ENCODE measurements around the gene SH3RF3.

DNA sequence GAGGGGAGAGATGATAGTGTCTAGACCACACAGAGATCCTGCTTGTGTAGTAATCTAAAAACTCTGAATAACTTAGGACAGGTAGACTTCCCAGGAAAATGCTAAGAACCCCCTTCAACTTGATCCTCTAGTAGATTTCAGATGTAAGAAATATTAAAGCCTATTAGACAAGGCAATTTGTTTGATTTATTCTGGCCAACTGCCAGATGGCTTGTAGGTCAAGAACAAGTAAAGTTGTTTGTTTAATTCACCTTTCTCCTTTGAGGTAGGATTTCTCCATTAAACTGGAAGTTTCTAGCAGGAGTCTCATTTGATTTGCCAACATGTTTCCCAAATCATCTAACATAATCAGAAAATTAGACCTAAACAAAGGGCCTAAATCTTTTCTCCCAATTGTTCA lies 48.6 kb downstream of the SH3RF3 start:
- TF ChIP-seq, protein P1, sequence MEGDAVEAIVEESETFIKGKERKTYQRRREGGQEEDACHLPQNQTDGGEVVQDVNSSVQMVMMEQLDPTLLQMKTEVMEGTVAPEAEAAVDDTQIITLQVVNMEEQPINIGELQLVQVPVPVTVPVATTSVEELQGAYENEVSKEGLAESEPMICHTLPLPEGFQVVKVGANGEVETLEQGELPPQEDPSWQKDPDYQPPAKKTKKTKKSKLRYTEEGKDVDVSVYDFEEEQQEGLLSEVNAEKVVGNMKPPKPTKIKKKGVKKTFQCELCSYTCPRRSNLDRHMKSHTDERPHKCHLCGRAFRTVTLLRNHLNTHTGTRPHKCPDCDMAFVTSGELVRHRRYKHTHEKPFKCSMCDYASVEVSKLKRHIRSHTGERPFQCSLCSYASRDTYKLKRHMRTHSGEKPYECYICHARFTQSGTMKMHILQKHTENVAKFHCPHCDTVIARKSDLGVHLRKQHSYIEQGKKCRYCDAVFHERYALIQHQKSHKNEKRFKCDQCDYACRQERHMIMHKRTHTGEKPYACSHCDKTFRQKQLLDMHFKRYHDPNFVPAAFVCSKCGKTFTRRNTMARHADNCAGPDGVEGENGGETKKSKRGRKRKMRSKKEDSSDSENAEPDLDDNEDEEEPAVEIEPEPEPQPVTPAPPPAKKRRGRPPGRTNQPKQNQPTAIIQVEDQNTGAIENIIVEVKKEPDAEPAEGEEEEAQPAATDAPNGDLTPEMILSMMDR (IDR thresholded peaks at IDR 0.05; ENCODE audit: low read depth, low read length) = no peak
- no peak for TF ChIP-seq MYC (IDR thresholded peaks at IDR 0.05; ENCODE audit: low read depth, low read length)

Measured in NB4 (cell line).